KOPT-K1 (cell line): ENCODE results near the gene MKLN1.

Source experiments
- H3K27ac ChIP-seq: fragments of 200-600 bp; sonication (generic); 2 replicates; pipeline ENCODE4 v1.5.1; 2016; ENCODE audit warnings: antibody characterized with exemption, mild to moderate bottlenecking, low read depth, low read length; ENCODE audit not compliant: poor library complexity, severe bottlenecking
- H3K36me3 ChIP-seq: fragments of 200-600 bp; sonication (generic); 2 replicates; pipeline ENCODE4 v1.5.1; 2017; ENCODE audit warnings: antibody characterized with exemption, mild to moderate bottlenecking, low read length, moderate library complexity; ENCODE audit not compliant: insufficient read depth
- H3K9me3 ChIP-seq: fragments of 200-600 bp; sonication (generic); 2 replicates; pipeline ENCODE4 v1.5.1; 2017; ENCODE audit warnings: antibody characterized with exemption, low read length, mild to moderate bottlenecking; ENCODE audit not compliant: insufficient read depth, poor library complexity, severe bottlenecking

Gene MKLN1

GRCh38 chr7:131471250-131472004, 143.8 kb downstream of the MKLN1 start:
- Histone ChIP-seq H3K36me3 (peaks cover 81% of the 10 kb centered on the region), H3K27ac (no peak overlapping the region), H3K9me3 (no peaks in the 10 kb centered on the region)

- peaks cover 43% of the 10 kb centered on the region for H3K36me3 ChIP-seq
Observed at GRCh38 chr7:131476740-131477139, 149.1 kb downstream of the MKLN1 start.

GRCh38 chr7:131480384-131481315, 153.0 kb downstream of the MKLN1 start:
- H3K9me3 ChIP-seq: no peaks in the 10 kb centered on the region
- H3K27ac ChIP-seq: no peak overlapping the region
- peaks cover 20% of the 10 kb centered on the region for H3K36me3 ChIP-seq

More at GRCh38 chr7:131476740-131477139, 149.1 kb downstream of the MKLN1 start:
- H3K9me3 ChIP-seq: no peaks in the 10 kb centered on the region
- no peak overlapping the region for H3K27ac ChIP-seq

GRCh38 chr7:131482800-131483199, 155.1 kb downstream of the MKLN1 start:
- Histone ChIP-seq H3K9me3 (no peaks in the 10 kb centered on the region), H3K36me3 (peaks cover 31% of the 10 kb centered on the region), H3K27ac (no peak overlapping the region)

GRCh38 chr7:131483586-131483985, 155.9 kb downstream of the MKLN1 start:
- Histone ChIP-seq H3K27ac (no peak overlapping the region), H3K36me3 (peaks cover 27% of the 10 kb centered on the region), H3K9me3 (no peaks in the 10 kb centered on the region)

- H3K36me3 ChIP-seq: peaks cover 27% of the 10 kb centered on the region; the same call in 1 of the 2 replicates
- no peak overlapping the region for H3K27ac ChIP-seq
- no peaks in the 10 kb centered on the region for H3K9me3 ChIP-seq
Observed at GRCh38 chr7:131486346-131486745, 158.7 kb downstream of the MKLN1 start.

GRCh38 chr7:131487217-131487616, 159.5 kb downstream of the MKLN1 start:
- H3K9me3 ChIP-seq: no peaks in the 10 kb centered on the region
- H3K27ac ChIP-seq: no peak overlapping the region
- peaks cover 27% of the 10 kb centered on the region; the same call in 1 of the 2 replicates for H3K36me3 ChIP-seq

GRCh38 chr7:131488361-131488760, 160.7 kb downstream of the MKLN1 start:
- Histone ChIP-seq H3K9me3 (no peaks in the 10 kb centered on the region), H3K27ac (no peak overlapping the region), H3K36me3 (peaks cover 27% of the 10 kb centered on the region; the same call in 1 of the 2 replicates)

- H3K9me3 ChIP-seq: no peaks in the 10 kb centered on the region
- H3K36me3 ChIP-seq: peaks cover 27% of the 10 kb centered on the region; the same call in 1 of the 2 replicates
- H3K27ac ChIP-seq: no peak overlapping the region
Observed at GRCh38 chr7:131489196-131489595, 161.5 kb downstream of the MKLN1 start.

- Histone ChIP-seq H3K36me3 (peaks cover 26% of the 10 kb centered on the region; the same call in 1 of the 2 replicates), H3K27ac (no peak overlapping the region)
Observed at GRCh38 chr7:131489881-131490280, 162.2 kb downstream of the MKLN1 start.

GRCh38 chr7:131493081-131493480, 165.4 kb downstream of the MKLN1 start:
- Histone ChIP-seq H3K36me3 (peaks cover 31% of the 10 kb centered on the region), H3K27ac (no peak overlapping the region), H3K9me3 (no peaks in the 10 kb centered on the region)

More at GRCh38 chr7:131489881-131490280, 162.2 kb downstream of the MKLN1 start:
- no peaks in the 10 kb centered on the region for H3K9me3 ChIP-seq

GRCh38 chr7:131493581-131493980, 165.9 kb downstream of the MKLN1 start:
- no peaks in the 10 kb centered on the region for H3K9me3 ChIP-seq
- no peak overlapping the region for H3K27ac ChIP-seq

GRCh38 chr7:131494182-131494581, 166.5 kb downstream of the MKLN1 start:
- Histone ChIP-seq H3K36me3 (peaks cover 32% of the 10 kb centered on the region), H3K9me3 (no peaks in the 10 kb centered on the region), H3K27ac (no peak overlapping the region)

More at GRCh38 chr7:131493581-131493980, 165.9 kb downstream of the MKLN1 start:
- H3K36me3 ChIP-seq: peaks cover 33% of the 10 kb centered on the region

- H3K36me3 ChIP-seq: peaks cover 25% of the 10 kb centered on the region
Observed at GRCh38 chr7:131495669-131496498, 168.2 kb downstream of the MKLN1 start.

More at GRCh38 chr7:131495669-131496498, 168.2 kb downstream of the MKLN1 start:
- Histone ChIP-seq H3K9me3 (no peaks in the 10 kb centered on the region), H3K27ac (no peak overlapping the region)
